ENCODE data around the gene STRN3.
"Not testable (repeated sequence)": the region's sequence is repeated elsewhere in the genome, so short reads cannot be mapped to it uniquely, and the experiment has no call there.

Gene STRN3

DNA sequence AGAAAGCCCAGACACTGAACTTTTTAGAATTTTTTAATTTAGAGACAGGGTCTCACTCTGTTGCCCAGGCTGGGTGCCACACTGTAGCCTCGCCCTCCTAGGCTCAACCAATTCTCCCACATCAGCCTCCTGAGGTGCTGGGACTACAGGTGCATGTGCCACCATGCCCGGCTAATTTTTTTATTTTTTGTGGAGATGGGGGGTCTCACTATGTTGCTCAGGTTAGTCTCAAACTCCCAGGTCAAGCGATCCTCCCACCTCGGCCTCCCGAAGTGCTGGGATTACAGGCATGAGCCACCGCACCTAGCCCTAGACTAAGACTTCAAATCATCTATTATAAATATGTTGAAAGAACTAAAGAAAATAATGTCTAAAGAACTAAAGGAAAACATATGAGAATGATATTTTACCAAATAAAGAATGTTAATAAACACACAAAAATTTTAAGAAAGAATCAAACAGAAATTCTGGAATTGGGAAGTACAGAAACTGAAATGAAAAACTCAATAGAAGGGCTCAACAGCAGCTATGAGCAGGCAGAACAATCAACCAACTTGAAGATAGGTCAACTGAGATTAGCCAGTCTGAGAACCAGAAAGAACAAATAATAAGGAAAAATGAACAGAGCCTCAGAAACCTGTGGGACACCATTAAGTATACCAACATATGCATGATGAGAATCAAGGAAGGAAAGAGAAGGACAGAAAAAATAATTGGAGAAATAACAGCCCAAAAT lies 27.0 kb downstream of the STRN3 start:
- no peak for DNase-seq

DNA sequence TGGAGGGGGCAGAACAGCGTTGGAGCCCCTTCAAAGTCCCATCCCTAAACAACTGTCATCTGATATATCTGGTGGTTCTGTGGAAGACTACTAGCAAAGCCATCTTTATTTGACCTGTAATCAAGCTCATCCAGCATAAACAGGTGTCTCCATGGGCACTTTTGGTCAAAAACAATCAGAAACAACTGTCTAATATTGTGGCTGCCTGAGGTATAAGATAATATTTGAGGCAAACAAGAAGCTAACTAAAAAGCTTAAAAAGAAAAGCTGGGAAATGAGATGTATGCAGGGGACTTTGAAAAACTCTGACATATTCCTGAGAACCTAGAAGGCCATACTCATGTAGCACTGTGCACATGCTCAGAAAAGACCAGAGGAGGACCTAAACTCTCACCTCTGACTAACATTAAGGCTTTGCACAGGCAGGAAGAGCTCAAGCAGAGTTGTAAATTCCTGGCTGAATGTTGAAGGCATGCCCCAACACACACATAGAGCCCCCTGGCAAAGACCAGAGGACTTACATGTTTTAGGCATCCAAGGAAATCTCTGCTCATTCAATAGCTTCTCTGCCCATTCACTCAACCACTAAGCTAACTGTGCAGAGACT lies 28.0 kb downstream of the STRN3 start:
- DNase-seq, result no peak

DNA sequence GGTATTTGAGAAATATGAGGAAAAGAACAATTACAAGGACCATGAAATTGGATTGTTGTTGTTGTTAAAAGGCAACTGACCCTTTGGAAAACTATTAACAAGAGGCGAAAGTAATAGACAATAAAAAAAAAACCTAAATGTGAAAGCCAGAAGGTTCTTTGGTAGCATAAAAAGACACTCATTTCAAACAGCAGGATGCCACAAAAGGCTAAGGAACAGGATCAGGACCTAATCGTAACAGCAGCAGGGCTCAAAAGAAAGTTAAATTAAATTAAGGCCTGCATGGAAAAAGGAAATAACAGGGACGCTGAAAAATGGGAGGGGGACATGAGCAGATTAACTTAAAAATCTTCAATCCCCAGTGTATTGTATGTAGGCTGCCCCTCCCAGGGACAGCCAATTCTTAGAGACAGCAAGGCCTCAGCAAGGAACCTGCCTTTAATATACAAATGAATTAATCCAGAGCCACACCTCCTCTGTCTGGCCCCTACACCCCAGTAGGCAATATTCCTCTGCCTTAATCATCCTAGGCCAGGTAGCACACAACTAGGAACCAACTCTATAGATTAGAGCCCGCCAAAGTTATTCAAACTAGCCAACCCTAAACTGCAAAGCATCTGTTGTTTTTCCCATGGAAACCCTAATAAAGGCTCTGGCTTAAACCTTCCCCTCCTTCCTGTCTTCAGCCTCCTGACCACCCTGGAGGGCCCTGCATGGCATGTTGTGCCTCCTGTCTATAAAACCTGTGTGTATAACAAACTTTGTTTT lies 29.1 kb downstream of the STRN3 start:
- DNase-seq, result no peak

DNA sequence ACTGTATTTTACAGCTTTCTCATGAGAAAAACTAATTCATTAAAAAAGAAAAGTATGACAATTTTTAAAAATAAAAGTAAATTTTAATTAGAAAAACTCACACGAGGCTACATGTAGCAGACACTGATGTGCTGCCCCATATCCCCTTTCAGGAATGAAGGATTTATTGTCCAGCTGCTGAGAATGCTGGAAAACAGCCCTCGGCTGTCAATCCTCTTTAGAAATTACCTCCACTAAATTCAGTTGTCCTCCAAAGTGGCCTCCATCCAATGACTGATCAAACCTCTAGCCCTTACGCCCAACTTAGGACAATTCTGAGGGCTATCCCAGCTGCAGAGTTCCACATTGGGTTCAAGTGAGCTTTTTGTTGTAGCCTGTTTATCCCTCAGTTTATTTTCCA lies 30.5 kb downstream of the STRN3 start:
- no peak for DNase-seq

DNA sequence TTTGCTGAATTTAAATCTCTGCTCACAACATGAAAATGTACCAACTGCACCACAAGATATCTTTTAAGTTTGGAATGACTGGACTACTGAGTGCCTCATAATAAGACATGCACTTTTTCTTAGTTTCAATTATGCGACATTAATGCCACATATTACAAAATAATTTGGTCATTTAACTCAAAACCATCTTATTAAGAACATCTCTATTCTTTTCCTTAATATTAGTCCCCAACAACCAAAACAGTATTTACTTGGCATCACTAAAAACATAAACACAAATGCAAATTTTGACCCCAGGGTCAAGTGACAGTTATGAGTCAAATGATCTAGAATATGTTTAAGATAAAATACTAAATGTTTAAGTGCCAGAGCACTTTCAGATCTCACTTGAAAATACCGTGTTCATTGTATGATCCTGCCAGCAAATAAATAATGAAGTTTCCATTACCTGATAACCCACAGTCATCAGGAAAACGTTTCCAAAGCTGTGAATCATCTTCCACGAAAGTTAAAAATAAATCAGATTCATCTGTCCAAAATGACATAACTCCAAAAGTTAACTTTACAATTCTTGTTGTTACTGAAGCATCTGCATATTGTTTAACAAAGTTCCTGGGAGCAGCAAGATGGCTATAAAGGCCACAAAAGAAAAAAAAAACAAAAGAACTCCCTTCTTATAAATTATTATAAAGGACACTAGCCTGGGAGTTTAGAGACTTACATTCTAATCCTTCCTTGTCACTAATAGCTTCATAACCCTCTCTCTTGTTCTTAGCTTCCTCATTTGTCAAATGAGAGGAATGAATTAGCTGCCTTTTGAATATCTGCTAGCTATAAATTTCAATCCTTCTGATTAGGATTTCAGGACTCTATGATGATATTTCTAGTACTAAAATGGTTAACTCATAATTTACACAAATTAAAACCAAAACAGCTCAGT lies 31.2 kb downstream of the STRN3 start:
- no peak for DNase-seq

DNA sequence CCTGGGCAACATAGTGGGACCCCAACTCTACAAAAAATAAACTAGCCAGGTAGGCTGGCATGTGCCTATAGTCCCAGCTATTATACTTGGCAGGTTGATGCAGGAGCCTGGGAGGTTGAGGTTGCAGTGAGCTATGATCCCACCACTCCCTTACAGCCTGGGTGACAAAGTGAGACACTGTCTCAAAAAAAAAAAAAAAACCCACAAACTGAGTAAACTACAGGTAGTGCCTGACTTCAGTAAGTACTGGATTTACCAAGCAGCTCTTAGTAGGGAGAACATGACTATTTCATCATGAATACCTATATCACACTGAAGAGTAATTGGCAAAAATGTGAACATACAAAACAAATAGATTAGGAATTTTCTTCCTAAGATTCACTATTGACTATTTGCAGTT lies 33.1 kb downstream of the STRN3 start:
- no peak for DNase-seq

DNA sequence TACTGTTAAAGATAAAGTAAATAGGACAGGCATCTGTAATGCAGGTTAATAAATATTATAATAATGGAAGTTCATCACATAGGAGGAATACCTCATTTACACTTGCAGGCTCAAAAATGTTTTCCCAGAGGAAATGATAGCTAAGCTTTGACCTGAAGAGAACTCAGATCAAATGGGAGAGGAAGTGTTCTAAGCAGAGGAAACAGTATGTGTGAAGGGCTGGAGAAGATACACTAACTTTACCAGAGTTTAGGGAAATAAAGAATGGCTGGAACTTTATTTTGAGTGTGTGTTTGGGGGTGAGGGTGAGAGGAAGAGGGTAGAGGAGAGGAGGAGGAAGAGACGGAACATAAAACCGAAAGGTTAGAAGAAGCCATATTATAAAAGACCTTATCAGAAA lies 34.8 kb downstream of the STRN3 start:
- DNase-seq, result no peak

DNA sequence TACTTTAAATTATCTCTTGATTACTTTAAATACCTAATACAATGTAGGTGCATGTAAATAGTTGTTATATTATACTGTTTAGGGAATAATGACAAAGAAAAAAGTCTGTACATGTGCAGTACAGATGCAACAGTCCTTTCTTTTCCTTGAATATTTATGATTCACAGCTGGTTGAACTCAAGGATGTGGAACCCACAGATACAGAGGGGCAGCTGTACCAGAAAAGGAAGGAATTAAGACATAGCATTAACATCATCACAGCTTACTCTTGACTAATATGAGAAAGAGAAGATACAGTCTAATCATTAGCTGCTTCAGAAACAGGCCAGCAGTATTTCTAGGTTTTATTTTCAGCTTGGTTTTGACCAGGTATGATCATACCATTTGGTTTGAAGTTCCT lies 35.4 kb downstream of the STRN3 start:
- no peak for DNase-seq

DNA sequence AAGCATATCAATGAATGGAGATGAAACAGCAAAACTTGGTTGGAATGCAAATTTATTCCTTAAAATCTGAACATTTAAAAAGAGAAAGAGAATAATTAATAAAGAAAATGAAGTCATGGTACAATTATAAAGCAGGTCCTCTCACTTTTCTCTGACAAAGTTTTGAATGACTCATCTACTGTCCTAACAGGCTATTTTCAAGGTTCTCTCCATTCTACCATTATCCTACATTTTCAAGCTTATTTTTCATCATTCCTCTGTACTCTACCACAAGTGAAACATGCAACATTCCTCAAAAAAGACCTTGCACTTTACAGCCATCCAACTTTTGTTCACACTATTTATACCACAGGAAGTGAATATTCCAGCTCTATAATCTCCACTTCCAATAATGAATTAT lies 37.7 kb downstream of the STRN3 start:
- DNase-seq, result no peak

DNA sequence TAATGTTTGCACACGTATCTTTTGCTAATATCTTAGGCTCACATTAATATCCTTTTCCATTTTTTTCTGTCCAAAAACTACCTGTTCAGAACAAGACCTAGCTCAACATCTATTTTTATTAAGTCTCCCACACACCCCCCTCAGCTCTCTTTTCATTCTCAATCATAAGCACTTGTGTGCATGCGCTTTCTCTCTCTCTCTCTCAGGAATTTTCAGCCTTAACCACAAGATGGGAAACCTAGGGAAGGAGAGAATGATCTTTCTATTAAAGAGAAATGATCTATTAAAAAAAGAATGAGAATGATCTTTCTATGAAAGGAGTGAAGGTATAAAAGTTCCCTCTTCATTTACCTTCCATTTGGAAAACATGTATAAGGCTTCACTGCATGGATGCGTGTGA lies 40.4 kb downstream of the STRN3 start:
- no peak for DNase-seq

DNA sequence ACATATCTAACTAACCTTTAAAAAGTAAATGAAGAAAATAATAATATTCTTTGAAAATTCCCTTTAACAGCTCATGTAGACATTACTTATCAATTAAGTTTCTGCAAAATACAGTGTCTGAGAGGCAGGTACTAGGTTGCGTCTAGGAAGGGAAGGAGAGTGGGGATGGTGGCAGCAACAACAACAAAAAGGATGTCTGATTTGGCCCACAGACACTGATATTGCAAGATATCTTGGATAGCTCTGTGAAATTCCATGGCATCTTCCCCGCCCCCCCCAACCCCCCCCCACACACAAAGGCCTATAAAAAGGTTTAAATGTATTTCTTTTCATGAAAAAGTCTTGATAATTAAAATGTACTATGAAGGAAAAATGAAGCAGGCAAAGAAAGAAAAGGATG lies 42.3 kb downstream of the STRN3 start:
- no peak for DNase-seq

DNA sequence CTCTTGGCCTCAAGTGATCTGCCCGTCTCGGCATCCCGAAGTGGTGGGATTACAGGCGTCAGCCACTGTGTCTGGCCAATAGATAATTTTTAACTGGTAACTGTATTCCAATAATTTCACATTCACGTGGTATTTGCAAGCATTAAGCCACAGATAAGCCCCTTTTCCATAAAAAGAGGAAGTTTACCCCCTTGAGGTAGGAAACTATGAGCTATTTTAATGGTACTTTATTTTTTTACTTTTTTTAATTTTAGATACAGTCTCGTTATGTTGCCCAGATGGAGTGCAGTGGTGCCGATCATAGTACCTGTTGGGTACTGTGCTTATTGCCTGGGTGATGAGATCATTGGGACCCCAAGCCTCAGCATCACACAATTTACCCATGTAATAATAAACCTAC lies 43.6 kb downstream of the STRN3 start:
- DNase-seq, result no peak

DNA sequence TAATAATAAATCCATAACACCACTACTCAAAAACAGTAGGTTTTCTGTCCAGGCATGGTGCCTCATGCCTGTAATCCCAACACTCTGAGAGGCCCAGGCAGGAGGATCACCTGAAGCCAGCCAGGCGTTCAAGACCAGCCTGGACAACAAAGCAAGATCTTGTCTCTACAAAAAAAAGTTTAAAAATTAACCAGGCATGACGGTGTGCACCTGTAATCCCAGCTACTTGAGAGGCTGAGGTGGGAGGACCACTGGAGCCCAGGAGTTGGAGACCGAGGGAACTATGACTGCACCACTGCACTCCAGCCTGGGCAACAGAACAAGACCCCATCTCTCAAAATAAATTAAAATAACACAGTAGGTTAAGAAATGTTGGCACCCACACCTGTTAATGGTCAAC lies 45.2 kb downstream of the STRN3 start:
- no peak for DNase-seq

DNA sequence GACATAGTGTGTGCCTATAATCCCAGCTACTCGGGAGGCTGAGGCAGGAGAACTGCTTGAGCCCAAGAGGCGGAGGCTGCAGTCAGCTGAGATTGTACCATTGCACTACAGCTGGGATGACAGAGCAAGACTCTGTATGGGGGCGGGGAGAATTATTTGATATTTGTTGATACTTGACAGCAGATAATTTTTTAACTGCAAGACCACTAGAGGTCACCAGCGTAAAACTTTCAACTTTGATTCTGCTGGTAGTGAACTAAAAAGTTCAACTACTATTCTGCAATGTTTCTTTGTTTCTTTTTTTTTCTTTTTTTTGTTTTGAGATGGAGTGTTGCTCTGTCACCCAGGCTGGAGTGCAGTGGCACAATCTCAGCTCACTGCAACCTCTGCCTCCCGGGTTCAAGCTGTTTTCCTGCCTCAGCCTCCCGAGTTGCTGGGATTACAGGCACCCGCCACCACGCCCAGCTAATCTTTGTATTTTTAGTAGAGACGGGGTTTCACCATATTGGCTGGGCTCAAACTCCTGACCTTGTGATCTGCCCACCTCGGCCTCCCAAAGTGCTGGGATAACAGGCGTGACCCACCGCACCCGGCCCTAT lies 46.0 kb downstream of the STRN3 start:
- DNase-seq, result not testable (repeated sequence)

DNA sequence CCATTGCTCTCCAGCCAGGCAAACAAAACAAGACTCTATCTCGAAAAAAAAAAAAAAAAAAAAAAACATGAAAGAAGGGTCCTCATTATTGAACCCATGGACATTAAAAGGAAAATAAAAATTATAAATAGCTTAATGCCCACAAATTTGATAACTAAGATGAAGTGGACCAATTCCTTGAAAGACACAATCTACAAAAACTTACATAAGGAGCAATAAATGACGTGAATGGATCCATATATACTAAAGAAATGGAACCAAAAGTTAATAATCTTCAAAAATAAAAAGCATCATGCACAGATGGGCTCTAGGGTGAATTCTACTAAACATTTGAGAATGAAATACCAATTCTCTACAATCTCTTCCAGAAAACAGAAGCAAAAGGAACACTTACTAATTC lies 48.4 kb downstream of the STRN3 start:
- no peak for DNase-seq

DNA sequence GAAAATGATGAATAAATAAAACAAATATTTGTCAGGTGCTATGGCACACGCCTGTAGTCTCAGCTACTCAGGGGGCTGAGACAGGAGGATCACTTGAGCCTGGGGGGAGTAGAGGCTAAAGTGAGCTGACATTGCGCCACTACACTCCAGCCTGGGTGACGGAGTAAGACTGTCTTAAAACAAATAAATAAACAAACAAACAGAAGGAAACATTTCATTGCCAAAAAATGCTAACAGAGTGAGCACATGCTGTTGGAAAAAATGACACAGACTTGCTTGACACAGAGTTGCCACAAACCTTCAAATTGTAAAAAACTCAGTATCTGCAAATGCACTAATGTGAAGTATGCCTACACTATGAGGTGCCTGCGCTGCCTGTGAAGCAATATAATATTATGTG lies 51.6 kb downstream of the STRN3 start:
- no peak for DNase-seq

DNA sequence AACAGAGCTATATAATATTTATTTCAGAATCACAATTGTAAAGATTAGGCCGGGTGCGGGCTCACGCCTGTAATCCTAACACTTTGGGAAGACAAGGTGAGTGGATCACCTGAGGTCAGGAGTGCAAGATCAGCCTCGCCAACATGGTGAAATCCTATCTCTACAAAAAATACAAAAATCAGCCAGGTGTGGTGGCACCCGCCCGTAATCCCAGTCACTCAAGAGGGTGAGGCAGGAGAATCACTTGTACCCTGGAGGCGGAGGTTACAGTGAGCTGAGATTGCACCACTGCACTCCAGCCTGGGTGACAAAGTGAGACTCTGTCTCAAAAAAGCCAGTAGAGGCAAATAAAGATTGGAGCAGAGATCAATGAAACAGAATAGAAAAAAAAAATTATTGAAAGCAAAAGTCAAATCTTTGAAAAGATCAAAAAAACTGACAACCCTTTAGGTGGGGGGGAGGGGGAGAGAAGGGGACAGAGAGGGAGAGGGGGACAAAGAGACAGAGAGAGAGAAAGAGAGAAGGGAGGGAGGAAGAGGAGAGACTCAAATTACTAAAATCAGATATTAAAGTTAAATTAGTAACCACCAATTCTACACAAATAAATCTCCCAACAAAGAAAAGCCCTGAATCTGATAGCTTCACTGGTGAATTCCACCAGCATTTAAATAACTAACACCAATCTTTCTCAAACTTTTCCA lies 53.1 kb downstream of the STRN3 start:
- no peak for DNase-seq

DNA sequence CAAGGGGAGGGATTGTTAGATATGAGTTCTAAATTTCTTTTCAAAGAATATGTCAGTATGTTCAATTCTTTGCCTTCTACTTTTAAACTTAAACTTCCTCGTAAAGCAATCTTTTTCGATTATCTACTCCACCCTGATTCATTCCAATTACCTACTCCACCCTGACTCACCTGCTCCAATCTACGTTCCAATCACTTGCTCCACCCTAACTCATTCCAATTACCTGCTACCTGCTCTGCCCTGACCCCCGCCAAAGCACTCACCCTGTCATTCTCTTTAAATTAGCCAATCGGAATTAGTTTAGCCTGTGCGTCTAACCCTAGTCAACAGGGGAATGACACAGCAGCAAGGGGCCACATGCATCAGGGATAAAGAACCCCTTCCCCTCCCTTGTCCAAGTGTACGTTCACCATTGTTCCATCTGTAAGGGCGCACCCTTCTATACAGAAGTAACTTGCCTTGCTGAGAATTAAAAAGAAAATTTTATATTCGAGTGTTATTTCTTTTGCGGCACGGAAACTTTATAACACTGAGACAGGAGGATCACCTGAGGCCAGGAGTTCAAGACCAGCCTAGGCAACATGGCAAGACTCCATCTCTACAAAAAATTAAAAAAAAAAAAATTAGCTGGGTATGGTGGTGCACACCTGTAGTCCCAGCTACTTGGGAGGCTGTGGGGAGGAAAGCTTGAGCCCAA lies 54.0 kb downstream of the STRN3 start:
- not testable (repeated sequence) for DNase-seq

DNA sequence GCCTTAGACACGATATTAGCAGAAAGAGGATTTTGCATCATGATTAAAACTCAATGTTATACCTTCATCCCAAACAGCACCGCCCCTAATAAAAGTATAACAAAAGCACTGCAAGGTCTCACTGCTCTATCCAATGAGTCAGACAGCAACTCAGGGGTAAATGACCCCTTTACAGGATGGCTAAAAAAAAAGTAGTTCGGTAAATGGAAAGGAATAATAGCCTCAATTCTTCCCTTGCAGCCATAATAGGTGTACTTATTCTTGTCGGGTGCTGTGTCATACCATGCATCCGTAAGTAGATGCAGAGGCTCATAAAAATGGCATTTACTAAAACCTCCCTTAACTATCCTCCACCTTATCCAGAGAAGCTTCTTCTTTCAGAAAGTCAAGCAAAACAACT lies 54.6 kb downstream of the STRN3 start:
- DNase-seq, result no peak

DNA sequence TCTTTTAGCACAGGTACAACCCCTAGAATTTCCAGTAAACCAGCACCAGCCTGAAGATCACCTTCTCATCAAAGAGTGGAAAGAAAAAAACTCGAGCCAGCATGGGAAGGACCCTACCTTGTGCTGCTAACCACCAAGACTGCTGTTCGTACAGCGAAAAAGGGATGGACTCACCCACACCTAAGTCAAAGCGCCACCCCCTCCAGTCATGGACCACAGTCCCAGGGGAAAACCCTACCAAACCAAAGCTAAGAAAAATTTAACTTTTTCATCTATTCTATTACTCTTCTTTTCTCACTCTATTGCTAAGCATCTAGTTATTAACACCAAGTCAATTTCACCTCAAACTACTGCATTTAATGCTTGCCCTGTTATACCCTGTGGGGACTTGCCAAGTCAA lies 56.4 kb downstream of the STRN3 start:
- peak; percentile 44 for DNase-seq

DNA sequence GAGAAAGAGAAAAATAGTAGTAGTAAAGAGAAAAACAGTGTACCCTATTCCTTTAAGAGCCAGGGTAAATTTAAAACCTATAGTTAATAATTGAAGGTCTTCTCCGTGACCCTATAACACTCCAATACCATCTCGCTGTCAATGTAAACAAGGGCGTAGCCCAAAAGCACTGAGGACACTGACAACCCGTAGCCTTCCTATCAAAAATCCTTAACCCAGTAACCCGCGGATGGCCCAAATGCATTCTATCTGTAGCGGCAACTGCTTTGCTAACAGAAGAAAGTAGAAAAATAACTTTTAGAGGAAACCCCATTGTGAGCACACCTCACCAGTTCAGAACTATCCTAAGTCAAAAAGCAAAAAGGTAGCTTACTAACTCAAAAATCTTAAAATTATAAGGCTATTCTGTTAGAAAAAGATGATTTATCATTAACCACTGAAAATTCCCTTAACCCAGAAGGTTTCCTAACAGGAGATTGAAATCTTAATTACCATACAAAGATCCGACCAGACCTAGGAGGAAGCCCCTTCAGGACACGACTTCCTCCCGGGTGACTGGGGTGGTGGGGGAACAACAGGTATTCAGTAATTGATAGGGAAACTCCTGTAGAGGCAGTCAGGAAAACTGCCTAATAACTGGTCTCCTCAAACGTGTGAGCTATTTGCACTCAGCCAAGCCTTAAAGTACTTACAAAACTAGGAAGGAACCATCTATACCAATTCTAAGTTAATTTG lies 58.6 kb downstream of the STRN3 start:
- not testable (repeated sequence) for DNase-seq
